K562 (cell line): ENCODE measurements around the gene LRCOL1.

Source experiments
- EZH2 ChIP-seq: IDR thresholded peaks from 2 replicates; pipeline ENCODE4 v1.6.1; 2012; ENCODE audit warnings: low read depth, mild to moderate bottlenecking, inconsistent platforms, low read length, borderline replicate concordance
- NCOA2 ChIP-seq, 2 experiments: fragments of 450-650 bp; IDR thresholded peaks; 2 replicates each; pipeline ENCODE4 v1.6.1; 2018; ENCODE audit warnings: mild to moderate bottlenecking in 2 of 2, moderate library complexity in 1 of 2; ENCODE audit not compliant: partially characterized antibody in 2 of 2
- ZFX ChIP-seq: sonication (generic); formaldehyde crosslinking; IDR thresholded peaks from 2 replicates; pipeline ENCODE4 v1.8.0; 2022; ENCODE audit warnings: mild to moderate bottlenecking, missing genetic modification reagents, moderate library complexity

DNA sequence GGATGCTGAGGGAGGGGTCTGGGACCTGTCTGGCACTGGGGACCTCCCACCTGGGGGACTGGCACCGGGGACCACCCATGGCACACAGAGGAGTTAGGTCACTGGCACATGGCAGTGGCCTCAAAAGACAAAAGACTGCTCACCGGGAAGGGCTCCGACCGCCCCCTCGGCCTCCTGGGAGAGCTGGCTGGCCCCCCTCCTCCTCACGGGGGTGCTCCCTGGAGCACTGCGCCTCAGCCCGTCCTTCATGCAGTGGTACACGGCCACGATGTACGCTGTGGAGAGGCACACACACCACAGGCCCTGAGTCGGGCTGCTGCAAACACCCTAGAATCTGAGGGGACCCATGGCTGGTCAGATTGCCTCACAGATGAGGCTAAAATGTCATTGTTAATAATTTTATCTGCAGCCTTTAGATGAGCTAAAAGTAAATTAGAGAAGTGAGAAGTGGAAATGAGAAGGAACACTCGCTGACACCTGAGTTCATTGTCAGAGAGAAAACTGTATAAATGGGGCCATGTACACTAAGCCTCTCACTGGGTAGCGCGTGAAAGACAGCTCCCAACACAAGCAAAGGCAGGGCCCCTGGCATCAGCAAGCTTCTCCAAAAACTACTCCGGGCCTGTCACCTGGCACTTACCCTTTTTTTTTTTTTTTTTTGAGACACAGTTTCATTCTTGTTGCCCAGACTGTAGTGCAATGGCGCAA is 22.3 kb upstream of the LRCOL1 start:
- no peak for TF ChIP-seq EZH2
- no peak for TF ChIP-seq ZFX (CRISPR knock-in tag)
- no peak for TF ChIP-seq NCOA2 (IDR thresholded peaks at IDR 0.05; ENCODE audit: partially characterized antibody in 2 of 2)
